Kidney (tissue), 14 donors: Measurements from ENCODE around the gene SLC6A3. TPM values are rescaled to one million over a fixed set of nuclear protein-coding genes. Genes with fewer than 3 reads are reported as not detected.

ENCODE experiments used
- DNase-seq, 5 donors: peaks; one replicate each; pipeline ENCODE4 v3.0.0-alpha.2; 2013 to 2020
- FAIRE-seq: peaks from 2 replicates; lab custom pipeline; 2012; peaks lifted over from hg19 to GRCh38; lab: Jason Lieb, UNC
- H3K27ac ChIP-seq, 2 donors: one replicate each; pipeline ENCODE4 v1.7.0; 2013; ENCODE audit warnings: low read depth in 2 of 2, low read length in 2 of 2, inconsistent platforms in 1 of 2
- H3K27me3 ChIP-seq: one replicate; pipeline ENCODE4 v1.7.1; 2013; ENCODE audit warnings: low read length, inconsistent platforms; ENCODE audit not compliant: control insufficient read depth, insufficient read depth
- H3K36me3 ChIP-seq, 3 donors: one replicate each; pipeline versions ENCODE4 v1.7.0 to v1.7.1; 2013; ENCODE audit warnings: low read length in 3 of 3, control low read depth in 1 of 3, inconsistent platforms in 1 of 3; ENCODE audit not compliant: insufficient read depth in 3 of 3, control insufficient read depth in 2 of 3
- H3K4me1 ChIP-seq, 3 donors: one replicate each; pipeline versions ENCODE4 v1.7.0 to v1.7.1; 2013; ENCODE audit warnings: low read length in 3 of 3, inconsistent platforms in 1 of 3, low read depth in 1 of 3; ENCODE audit not compliant: control insufficient read depth in 2 of 3, insufficient read depth in 2 of 3
- H3K4me3 ChIP-seq, 3 donors: one replicate each; pipeline versions ENCODE4 v1.7.0 to v1.8.1; 2013; ENCODE audit warnings: low read length in 3 of 3, control low read depth in 1 of 3, inconsistent platforms in 1 of 3
- H3K9ac ChIP-seq, 3 donors: one replicate each; pipeline versions ENCODE4 v1.7.0 to v1.7.1; 2013; ENCODE audit warnings: low read length in 3 of 3, control low read depth in 1 of 3, inconsistent platforms in 1 of 3
- H3K9me3 ChIP-seq, 3 donors: one replicate each; pipeline versions ENCODE4 v1.7.0 to v1.7.1; 2013; ENCODE audit warnings: low read length in 3 of 3, control low read depth in 1 of 3, inconsistent platforms in 1 of 3; ENCODE audit not compliant: control insufficient read depth in 2 of 3, insufficient read depth in 1 of 3
- intact Hi-C: fragments of 100-400 bp; cut with DNase I; formaldehyde crosslinking; loops from one replicate; pipeline ENCODE4 v1.11.1; 2022
- polyA plus RNA-seq: library from polyadenylated mRNA; stranded (reverse); fragments of 350-450 nt; fragmentation: Illumina TruSeq; extraction: RNeasy Lipid Tissue Mini Kit (QIAGEN cat#74804); gene quantifications from one replicate; pipeline ENCODE4 v1.2.3, GENCODE V29; 2014; ENCODE audit warnings: low read depth, low replicate concordance; ENCODE audit not compliant: insufficient read depth
- total RNA-seq: library from RNA; stranded (reverse); fragmentation: NEBNext Ultra II Directional; extraction: Animal tissue kit (Norgen Biotek cat#: 25700); gene quantifications from one replicate; pipeline ENCODE4 v1.2.1, GENCODE V29; 2021
- TF ChIP-seq, protein P1 (sequence below): IDR thresholded peaks from 3 replicates; pipeline ENCODE4 v1.5.1; 2012; ENCODE audit warnings: mild to moderate bottlenecking, moderate library complexity, borderline replicate concordance; ENCODE audit not compliant: insufficient read depth; ENCODE audit errors: extremely low read depth
- donor health status: control.
- donor health status: control.
- donor health status: control.
- donor health status: control.
- donor health status: control.
- donor health status: DM: yes; HTN: yes; CAD: no.
- donor health status: Normal renal cell carcinoma (clear cell type).

SLC6A3 gene
- total and polyA plus RNA-seq, 2 donors from 2014 or later = 0.09 to 0.54 TPM

DNA sequence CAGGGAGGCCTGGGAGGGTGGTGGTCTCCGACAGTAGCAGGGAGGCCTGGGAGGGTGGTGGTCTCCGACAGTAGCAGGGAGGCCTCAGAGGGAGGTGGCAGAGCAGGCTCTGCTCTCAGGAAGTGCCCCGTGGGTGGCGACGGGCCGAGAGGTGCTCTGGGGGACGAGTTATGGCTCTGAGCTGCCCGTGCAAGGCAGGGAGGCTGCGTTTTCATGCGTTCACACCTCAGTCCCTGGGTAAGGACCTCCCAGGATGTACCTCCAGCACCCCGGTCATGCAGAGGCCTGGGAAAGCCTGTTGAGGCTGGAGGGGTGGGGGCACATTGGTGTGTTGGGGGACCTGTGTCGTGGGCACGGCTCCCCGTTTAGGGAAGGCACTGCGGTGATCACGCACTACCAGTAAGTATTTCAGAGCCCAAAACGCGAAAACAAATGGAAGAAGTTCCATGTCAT lies 63.0 kb downstream of the SLC6A3 start:
- no peaks in the 10 kb centered on the region for H3K36me3 ChIP-seq
- no peaks in the 10 kb centered on the region for H3K27me3 ChIP-seq
- FAIRE-seq = no peak
- intact Hi-C loops = no loop called here
- TF ChIP-seq, protein P1, sequence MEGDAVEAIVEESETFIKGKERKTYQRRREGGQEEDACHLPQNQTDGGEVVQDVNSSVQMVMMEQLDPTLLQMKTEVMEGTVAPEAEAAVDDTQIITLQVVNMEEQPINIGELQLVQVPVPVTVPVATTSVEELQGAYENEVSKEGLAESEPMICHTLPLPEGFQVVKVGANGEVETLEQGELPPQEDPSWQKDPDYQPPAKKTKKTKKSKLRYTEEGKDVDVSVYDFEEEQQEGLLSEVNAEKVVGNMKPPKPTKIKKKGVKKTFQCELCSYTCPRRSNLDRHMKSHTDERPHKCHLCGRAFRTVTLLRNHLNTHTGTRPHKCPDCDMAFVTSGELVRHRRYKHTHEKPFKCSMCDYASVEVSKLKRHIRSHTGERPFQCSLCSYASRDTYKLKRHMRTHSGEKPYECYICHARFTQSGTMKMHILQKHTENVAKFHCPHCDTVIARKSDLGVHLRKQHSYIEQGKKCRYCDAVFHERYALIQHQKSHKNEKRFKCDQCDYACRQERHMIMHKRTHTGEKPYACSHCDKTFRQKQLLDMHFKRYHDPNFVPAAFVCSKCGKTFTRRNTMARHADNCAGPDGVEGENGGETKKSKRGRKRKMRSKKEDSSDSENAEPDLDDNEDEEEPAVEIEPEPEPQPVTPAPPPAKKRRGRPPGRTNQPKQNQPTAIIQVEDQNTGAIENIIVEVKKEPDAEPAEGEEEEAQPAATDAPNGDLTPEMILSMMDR = no peak
- H3K9ac ChIP-seq = no peak overlapping the region
- H3K4me3 ChIP-seq = no peak overlapping the region
- H3K4me1 ChIP-seq = peaks cover 0 to 11% (median 8%) of the 10 kb centered on the region in 3 donors
- H3K9me3 ChIP-seq = no peaks in the 10 kb centered on the region
- no peak overlapping the region for H3K27ac ChIP-seq
- DNase-seq = peak in 1 of 5 donors; percentile 65

DNA sequence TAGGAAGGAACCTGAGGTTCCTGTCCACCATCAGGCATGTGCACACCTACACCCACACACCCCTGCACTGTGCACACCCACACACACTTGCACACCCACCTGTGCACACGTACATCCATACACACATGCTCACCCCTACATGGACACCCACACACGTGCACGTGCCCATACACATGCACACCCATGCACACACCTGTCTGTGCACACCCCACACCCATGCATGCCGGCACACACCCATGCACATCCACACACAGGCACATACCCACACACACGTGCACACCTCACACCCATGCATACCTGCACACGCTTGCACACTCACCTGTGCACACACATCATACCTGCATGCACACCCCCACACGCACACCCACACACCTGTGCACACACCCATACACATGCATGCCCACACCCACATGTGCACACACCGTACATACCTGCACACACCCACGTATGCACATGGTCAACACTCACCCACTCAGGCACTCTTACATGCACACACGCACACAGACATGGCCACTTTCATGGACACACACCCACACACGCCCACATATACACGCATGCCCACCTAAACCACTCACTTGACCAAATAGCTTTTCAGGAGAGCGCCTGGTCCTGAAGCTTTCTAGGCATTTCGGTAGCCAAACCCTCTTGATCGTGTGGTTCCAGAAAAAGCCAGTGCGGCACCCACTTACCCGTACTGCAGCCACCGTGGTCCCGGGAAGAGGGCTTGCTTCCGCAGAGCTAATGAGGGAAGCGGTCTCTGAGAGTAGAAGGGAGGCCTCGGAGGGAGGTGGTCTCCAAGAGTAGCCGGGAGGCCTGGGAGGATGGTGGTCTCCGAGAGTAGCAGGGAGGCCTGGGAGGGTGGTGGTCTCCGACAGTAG lies 63.6 kb downstream of the SLC6A3 start:
- intact Hi-C loops = no loop called here
- Histone ChIP-seq H3K4me3 (no peak overlapping the region), H3K9me3 (no peaks in the 10 kb centered on the region), H3K27me3 (no peaks in the 10 kb centered on the region), H3K9ac (no peak overlapping the region), H3K36me3 (no peaks in the 10 kb centered on the region), H3K27ac (no peak overlapping the region), H3K4me1 (peaks cover 0 to 9% (median 6%) of the 10 kb centered on the region in 3 donors)
- no peak for FAIRE-seq
- peak in 1 of 5 donors; percentile 53 for DNase-seq
- TF ChIP-seq, protein P1 = no peak

DNA sequence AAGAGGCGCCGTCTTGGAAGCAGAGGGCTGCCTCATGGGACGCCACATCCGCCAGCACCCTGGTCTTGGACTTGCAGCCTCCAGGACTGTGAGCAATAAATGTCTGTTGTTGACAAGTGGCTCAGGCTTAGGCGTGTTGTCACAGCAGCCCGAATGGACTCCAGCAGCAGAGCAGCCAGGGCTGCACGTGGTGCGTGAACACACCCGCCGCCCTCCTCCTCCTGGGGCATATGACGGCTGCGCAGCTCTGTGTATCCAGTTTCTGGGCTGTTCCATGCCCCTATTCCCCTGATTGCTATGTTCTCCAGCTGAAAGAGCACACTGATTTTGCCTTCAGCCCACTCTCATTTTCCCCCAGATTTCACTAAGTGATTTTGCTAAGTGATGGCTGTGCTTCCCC lies 64.3 kb downstream of the SLC6A3 start:
- DNase-seq = peak in 1 of 5 donors; percentile 58
- no peaks in the 10 kb centered on the region for H3K27me3 ChIP-seq
- intact Hi-C loops = no loop called here
- H3K27ac ChIP-seq = no peak overlapping the region
- TF ChIP-seq, protein P1 = no peak
- no peak overlapping the region for H3K4me3 ChIP-seq
- no peak for FAIRE-seq
- H3K9me3 ChIP-seq = no peaks in the 10 kb centered on the region
- H3K4me1 ChIP-seq = peaks cover 0 to 4% (median 3%) of the 10 kb centered on the region in 3 donors
- H3K36me3 ChIP-seq = no peaks in the 10 kb centered on the region
- no peak overlapping the region for H3K9ac ChIP-seq
